GM12892 (cell line): Measurements from ENCODE around the gene SLC29A2.

Source experiments
- POLR2A ChIP-seq: IDR thresholded peaks from 2 replicates; pipeline ENCODE4 v1.6.1; 2011; ENCODE audit warnings: low read depth, low read length, control low read depth
- POLR2AphosphoS5 ChIP-seq: IDR thresholded peaks from 2 replicates; pipeline ENCODE4 v1.6.1; 2011; ENCODE audit warnings: low read depth, low read length, control low read depth
- TAF1 ChIP-seq: IDR thresholded peaks from 2 replicates; pipeline ENCODE4 v1.6.1; 2011; ENCODE audit warnings: low read depth, mild to moderate bottlenecking, control low read depth, low read length, borderline replicate concordance

- TF ChIP-seq TAF1 (no peak), POLR2A (no peak), POLR2AphosphoS5 (no peak)
Measured at GRCh38 chr11:66321606-66322005, 50.0 kb downstream of the SLC29A2 start.
